Activated CD4-positive, alpha-beta memory T cell treated with anti-CD3 and anti-CD28 coated beads, Interleukin-2, amount 10 ng/mL, durations not matched to agents 7 days and 5 days (primary cell): ENCODE results near the gene RNF144A. TPM values are rescaled to one million over a fixed set of nuclear protein-coding genes. Genes with fewer than 3 reads are reported as not detected.
"Not testable (repeated sequence)": the region's sequence is repeated elsewhere in the genome, so short reads cannot be mapped to it uniquely, and the experiment has no call there.

Source experiments
- CTCF ChIA-PET: fragments of 350-600 bp; sonication (Branson Sonifier 250); formaldehyde crosslinking; loops from one replicate; lab custom pipeline; 2021; ENCODE audit warnings: antibody characterized with exemption, inconsistent platforms; lab: Charles Lee
- POLR2A ChIA-PET: fragments of 350-600 bp; sonication (Branson Sonifier 250); formaldehyde crosslinking; loops from one replicate; lab custom pipeline; 2021; ENCODE audit warnings: antibody characterized with exemption; lab: Charles Lee
- DNase-seq: peaks from one replicate; pipeline ENCODE4 v3.0.0-alpha.2; 2020
- H3K27ac Mint-ChIP-seq: one replicate; pipeline ENCODE4 v1.8.0; 2021; ENCODE audit warnings: mild to moderate bottlenecking, mixed read lengths
- H3K27me3 Mint-ChIP-seq: one replicate; pipeline ENCODE4 v1.8.0; 2021; ENCODE audit warnings: mixed read lengths
- H3K36me3 Mint-ChIP-seq: one replicate; pipeline ENCODE4 v1.8.0; 2021; ENCODE audit warnings: low read depth, mixed read lengths
- H3K4me1 Mint-ChIP-seq: one replicate; pipeline ENCODE4 v1.8.0; 2021; ENCODE audit warnings: mixed read lengths
- H3K4me3 Mint-ChIP-seq: one replicate; pipeline ENCODE4 v1.8.0; 2021; ENCODE audit warnings: mild to moderate bottlenecking, mixed read lengths
- H3K9me3 Mint-ChIP-seq: one replicate; pipeline ENCODE4 v1.8.0; 2021; ENCODE audit warnings: mixed read lengths
- total RNA-seq, 2 experiments: library from RNA; stranded (reverse); gene quantifications; one replicate each; pipeline ENCODE4 v1.2.3, GENCODE V29; 2021

RNF144A gene
- total RNA-seq, 2 experiments from 2014 or later, result 20.0 to 21.0 TPM

DNA sequence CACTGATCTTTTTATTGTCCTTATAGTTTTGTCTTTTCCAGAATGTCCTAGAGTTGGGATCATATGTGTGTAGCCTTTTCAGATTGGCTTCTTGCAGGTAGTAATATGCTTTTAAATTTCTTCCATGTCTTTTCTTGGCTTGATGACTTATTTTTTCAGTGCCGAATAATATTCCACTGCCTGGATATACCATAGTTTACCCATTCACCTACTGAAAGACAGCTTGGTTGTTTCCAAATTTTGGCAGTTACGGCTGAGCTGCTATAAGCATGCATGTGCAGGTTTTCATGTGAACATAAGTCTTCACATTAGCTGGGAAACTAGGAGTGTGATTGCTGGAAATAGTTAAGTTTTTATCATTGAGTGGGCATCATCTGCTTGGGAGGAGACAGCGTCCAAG lies 73.7 kb downstream of the RNF144A start:
- Mint-ChIP-seq H3K4me3 (no peak overlapping the region), H3K27me3 (no peaks in the 10 kb centered on the region), H3K9me3 (peaks cover 5% of the 10 kb centered on the region), H3K27ac (no peak overlapping the region), H3K36me3 (peaks cover 5% of the 10 kb centered on the region), H3K4me1 (no peaks in the 10 kb centered on the region)
- no peak for DNase-seq
- POLR2A ChIA-PET, result no interaction called here
- CTCF ChIA-PET, result no interaction called here

DNA sequence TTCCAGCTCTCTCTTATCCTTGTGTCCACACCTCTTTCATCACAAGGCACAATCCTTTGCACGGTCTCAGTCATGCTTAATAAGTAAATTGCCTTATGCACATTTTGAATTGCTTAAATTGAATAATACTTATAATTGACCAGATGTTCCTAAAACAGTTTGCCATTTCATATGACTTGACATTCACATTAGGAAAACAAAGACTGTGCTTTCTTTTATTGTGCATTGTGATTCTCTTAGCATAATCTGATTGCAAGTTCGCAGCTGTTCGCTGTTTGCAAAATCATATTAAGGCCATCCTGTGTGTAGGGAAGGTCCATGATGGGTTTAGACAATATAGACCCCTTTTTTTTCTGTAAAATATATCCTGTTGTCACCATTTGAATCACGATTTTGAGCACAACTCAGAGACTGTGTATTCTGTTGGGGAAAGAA lies 75.6 kb downstream of the RNF144A start:
- ChIA-PET CTCF (no interaction called here), POLR2A (no interaction called here)
- Mint-ChIP-seq H3K4me3 (no peak overlapping the region), H3K27me3 (no peaks in the 10 kb centered on the region), H3K27ac (no peak overlapping the region), H3K4me1 (no peaks in the 10 kb centered on the region), H3K9me3 (peaks cover 5% of the 10 kb centered on the region), H3K36me3 (peaks cover 5% of the 10 kb centered on the region)
- DNase-seq, result no peak

DNA sequence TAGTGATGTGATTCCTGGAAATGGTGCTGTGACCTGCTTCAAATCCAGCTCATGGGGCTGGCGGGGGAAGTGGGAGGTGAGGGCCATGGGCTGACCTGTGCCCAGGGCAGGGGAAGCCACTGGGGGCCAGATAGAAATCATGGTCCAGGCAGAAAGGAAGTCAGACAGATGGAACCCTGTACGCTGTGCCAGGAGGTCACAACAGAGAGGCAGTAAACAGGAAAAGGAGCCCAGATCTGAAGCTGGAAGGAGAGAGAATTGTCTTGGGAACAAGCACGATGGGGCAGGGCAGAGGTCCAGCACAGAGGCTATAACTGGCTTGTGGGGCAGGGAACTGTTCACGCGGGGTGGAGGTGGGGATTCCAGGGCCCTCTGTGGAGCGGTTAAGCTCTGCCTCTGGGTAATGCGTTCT lies 76.0 kb downstream of the RNF144A start:
- no peak overlapping the region for H3K4me3 Mint-ChIP-seq
- peaks cover 5% of the 10 kb centered on the region for H3K36me3 Mint-ChIP-seq
- H3K9me3 Mint-ChIP-seq, result peaks cover 5% of the 10 kb centered on the region
- H3K4me1 Mint-ChIP-seq, result no peaks in the 10 kb centered on the region
- ChIA-PET CTCF (no interaction called here), POLR2A (no interaction called here)
- no peaks in the 10 kb centered on the region for H3K27me3 Mint-ChIP-seq
- DNase-seq, result no peak
- H3K27ac Mint-ChIP-seq, result no peak overlapping the region

DNA sequence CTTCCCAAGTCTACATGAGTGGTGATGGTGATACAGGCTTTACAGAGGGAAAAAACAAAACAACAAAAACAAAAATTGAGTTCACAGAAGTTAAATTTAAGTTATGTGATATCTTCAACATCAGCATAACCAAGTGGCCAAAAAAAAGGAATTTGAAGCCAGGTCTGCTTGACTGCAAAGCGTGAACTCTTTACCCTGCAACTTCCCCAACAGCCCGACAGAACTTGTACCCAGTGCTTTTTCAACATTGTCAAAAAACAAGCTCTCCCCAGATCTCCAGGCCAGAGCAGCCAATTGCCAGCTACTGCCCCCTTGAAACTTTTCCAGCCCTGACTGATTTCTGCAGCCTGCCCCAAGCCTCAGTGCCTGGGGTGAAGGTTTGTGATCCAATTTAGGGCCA lies 76.7 kb downstream of the RNF144A start:
- ChIA-PET POLR2A (no interaction called here), CTCF (no interaction called here)
- Mint-ChIP-seq H3K36me3 (peaks cover 5% of the 10 kb centered on the region), H3K9me3 (peaks cover 5% of the 10 kb centered on the region), H3K27ac (no peak overlapping the region), H3K27me3 (no peaks in the 10 kb centered on the region), H3K4me3 (no peak overlapping the region), H3K4me1 (no peaks in the 10 kb centered on the region)
- no peak for DNase-seq

DNA sequence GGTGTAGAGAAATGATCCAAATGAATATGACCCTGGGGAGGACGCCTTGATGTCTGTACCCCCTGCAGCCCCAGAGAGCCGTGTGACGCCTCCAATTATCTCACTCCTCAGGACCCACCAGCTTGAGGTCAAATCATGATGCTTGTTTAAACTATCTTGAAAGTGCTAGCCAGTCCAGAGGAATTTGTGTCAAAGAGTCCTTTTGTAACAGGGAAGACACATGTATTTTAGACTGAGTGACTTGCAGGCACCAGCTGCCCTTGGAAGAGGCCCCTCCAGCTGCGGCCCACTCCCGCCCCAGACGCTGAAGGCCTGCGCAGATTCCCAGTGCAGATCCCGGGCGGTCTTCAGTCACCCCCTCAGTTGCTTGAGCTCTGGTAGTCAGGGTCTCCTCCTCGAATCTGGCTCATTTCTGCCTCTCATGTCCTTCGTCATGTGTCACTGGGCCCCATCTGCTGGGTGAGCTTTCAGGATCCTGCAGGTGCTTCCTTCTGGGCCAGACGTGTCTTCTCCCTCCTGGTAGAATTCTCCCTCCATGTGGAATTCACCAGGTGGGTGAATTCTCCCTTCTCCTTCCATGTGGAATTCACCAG lies 77.4 kb downstream of the RNF144A start:
- ChIA-PET CTCF (no interaction called here), POLR2A (no interaction called here)
- H3K4me3 Mint-ChIP-seq, result no peak overlapping the region
- H3K27me3 Mint-ChIP-seq, result no peaks in the 10 kb centered on the region
- peaks cover 5% of the 10 kb centered on the region for H3K9me3 Mint-ChIP-seq
- H3K36me3 Mint-ChIP-seq, result peaks cover 5% of the 10 kb centered on the region
- no peak overlapping the region for H3K27ac Mint-ChIP-seq
- DNase-seq, result no peak
- peaks cover 1% of the 10 kb centered on the region for H3K4me1 Mint-ChIP-seq

DNA sequence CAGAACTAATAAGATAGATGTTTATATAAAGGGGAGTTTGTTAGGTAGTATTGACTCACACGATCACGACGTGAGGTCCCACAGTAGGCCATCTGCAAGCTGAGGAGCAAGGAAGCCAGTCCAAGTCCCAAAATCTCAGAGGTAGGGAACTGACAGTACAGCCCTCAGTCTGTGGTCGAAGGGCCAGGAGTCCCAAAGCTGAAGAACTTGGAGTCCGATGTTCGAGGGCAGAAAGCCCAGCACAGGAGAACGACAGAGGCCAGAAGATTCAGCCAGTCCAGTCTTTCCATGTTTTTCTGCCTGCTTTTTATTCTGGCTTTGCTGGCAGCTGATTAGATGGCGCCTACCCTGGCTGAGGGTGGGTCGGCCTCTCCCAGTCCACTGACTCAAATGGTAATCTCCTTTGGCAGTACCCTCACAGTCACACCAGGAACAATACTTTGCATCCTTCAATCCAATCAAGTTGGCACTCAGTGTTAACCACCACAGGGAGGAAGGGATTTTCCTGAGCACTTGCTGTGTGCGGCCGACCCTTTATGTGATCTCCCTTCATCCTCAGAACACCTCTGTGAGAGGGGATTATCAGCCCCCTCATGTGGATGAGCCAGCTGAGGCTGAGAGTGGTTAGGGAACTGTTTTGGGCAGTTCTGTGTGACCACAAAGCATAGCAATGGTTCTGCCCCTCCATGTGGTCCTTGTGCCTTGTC lies 78.3 kb downstream of the RNF144A start:
- H3K9me3 Mint-ChIP-seq, result peaks cover 5% of the 10 kb centered on the region
- no peak overlapping the region for H3K4me3 Mint-ChIP-seq
- H3K27ac Mint-ChIP-seq, result no peak overlapping the region
- H3K36me3 Mint-ChIP-seq, result peaks cover 4% of the 10 kb centered on the region
- H3K27me3 Mint-ChIP-seq, result no peaks in the 10 kb centered on the region
- peaks cover 1% of the 10 kb centered on the region for H3K4me1 Mint-ChIP-seq
- ChIA-PET CTCF (no interaction called here), POLR2A (no interaction called here)
- DNase-seq, result no peak

DNA sequence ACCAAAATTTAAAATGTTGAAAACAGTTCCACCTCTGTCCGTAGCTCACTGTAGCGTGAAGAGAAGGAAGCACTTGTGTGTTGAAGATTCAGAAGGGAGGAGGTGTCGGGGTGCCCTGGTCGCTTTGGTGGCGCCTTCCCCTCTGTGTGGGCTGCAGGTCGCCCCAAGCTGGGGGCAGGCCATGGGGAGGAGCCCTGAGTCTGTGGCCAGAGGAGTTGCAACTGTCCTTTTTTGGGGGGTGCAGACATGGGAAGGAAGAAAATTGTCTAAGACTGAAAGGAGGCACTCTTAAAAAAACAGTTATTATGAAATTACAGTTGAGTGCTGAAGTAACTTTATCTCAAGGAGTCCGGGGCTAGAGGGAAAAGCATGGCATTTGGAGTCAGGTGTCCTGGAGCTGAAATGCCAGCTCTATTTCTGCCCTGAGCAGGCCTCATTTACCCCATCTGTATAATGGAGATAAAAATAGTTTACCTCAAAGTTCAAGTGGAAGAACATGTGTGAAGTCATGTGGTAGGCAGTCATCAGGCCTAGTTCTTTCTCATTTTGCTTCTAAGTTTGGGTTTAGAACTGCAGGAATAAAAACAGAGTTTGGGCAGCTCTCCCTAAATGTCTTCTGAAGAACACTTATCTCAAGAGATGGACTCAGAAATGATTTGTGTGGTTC lies 82.1 kb downstream of the RNF144A start:
- CTCF ChIA-PET, result no interaction called here
- H3K27ac Mint-ChIP-seq, result no peak overlapping the region
- no peaks in the 10 kb centered on the region for H3K27me3 Mint-ChIP-seq
- H3K4me3 Mint-ChIP-seq, result no peak overlapping the region
- H3K4me1 Mint-ChIP-seq, result peaks cover 3% of the 10 kb centered on the region
- no peak for DNase-seq
- POLR2A ChIA-PET, result no interaction called here
- no peaks in the 10 kb centered on the region for H3K36me3 Mint-ChIP-seq
- no peaks in the 10 kb centered on the region for H3K9me3 Mint-ChIP-seq

DNA sequence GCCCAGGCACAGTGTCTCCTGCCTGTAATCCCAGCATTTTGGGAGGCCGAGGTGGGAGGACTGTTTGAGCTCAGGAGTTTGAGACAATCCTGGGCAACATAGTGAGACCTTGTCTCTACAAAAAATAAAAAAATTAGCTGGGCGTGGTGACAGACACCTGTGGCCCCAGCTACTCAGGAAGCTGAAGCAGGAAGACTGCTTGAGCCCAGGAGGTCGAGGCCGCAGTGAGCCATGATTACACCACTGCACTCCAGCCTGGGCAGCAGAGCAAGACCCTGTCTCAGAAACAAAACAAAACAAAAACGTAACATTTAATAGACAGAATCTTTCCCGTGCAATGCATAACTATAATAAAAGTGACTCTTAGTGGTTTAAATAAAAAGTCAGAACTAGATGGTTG lies 84.2 kb downstream of the RNF144A start:
- H3K27ac Mint-ChIP-seq, H3K9me3 Mint-ChIP-seq, H3K27me3 Mint-ChIP-seq, H3K4me3 Mint-ChIP-seq, H3K4me1 Mint-ChIP-seq, DNase-seq, CTCF ChIA-PET, POLR2A ChIA-PET, H3K36me3 Mint-ChIP-seq: not testable (repeated sequence)

DNA sequence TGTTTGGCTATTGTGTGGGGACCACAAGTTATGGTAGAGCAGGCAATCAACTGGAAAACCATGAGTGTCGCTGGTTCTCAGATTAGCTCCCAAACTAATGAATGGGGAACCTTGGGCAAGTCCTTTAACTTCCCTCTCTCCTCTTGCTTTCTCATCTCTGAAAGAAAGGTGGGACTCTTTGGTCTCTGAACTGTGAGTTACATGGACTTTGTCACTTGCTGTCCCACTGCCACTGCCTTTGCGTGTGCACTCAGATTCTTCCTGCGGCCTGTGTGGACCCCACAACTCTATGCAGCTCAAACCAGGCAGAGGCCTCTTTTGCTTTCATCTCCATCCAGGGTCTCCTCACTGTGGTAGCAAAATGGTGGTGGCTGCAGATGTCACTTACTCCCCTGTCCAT lies 86.7 kb downstream of the RNF144A start:
- no peaks in the 10 kb centered on the region for H3K36me3 Mint-ChIP-seq
- ChIA-PET POLR2A (no interaction called here), CTCF (no interaction called here)
- DNase-seq, result no peak
- no peaks in the 10 kb centered on the region for H3K27me3 Mint-ChIP-seq
- peaks cover 3% of the 10 kb centered on the region for H3K4me1 Mint-ChIP-seq
- H3K27ac Mint-ChIP-seq, result no peak overlapping the region
- no peak overlapping the region for H3K4me3 Mint-ChIP-seq
- no peaks in the 10 kb centered on the region for H3K9me3 Mint-ChIP-seq

DNA sequence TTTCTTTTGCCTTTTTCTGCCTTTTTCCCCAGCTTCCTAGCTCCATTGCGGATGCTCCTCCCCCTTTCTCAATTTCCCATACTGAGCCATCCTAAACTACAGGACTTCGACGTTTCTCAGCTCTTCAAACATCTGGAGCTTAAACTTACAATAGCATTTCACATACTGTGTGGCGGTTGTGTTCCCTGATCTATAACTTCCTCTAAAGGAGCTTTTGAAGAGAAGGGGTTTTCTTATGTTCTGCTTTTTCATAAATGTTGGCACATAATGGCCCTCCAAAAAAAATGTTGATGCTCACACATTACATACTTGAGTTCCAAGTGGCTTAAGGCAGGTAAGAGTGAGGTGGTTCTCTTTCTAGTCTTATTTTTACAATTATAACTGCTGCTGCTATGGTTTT lies 87.4 kb downstream of the RNF144A start:
- H3K9me3 Mint-ChIP-seq, result no peaks in the 10 kb centered on the region
- DNase-seq, result no peak
- CTCF ChIA-PET, result no interaction called here

DNA sequence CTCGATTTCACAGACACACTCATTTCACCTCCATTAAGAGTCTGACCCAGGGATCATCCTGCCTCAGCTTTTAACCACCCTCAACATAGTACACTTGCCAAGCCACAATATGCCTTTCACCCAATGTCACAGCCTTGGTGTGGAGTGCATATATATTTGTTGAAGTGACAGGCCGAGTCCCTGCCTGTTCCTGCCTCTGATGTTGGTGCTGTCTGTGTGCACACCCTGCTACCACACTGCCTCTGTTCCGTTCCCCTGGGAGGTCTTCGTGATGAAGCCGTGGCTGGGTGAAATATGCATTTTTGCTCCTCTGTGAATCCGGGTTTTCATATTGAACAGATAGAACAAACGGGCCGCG lies 90.3 kb downstream of the RNF144A start:
- Mint-ChIP-seq H3K4me3 (no peak overlapping the region), H3K9me3 (no peaks in the 10 kb centered on the region), H3K27me3 (no peaks in the 10 kb centered on the region), H3K27ac (no peak overlapping the region), H3K36me3 (no peaks in the 10 kb centered on the region), H3K4me1 (peaks cover 3% of the 10 kb centered on the region)
- POLR2A ChIA-PET, result no interaction called here
- no peak for DNase-seq
- CTCF ChIA-PET, result no interaction called here

More for the DNA sequence above, 87.4 kb downstream of the RNF144A start:
- H3K4me3 Mint-ChIP-seq, result no peak overlapping the region
- POLR2A ChIA-PET, result no interaction called here
- H3K27me3 Mint-ChIP-seq, result no peaks in the 10 kb centered on the region
- H3K4me1 Mint-ChIP-seq, result peaks cover 2% of the 10 kb centered on the region
- no peak overlapping the region for H3K27ac Mint-ChIP-seq
- H3K36me3 Mint-ChIP-seq, result no peaks in the 10 kb centered on the region

DNA sequence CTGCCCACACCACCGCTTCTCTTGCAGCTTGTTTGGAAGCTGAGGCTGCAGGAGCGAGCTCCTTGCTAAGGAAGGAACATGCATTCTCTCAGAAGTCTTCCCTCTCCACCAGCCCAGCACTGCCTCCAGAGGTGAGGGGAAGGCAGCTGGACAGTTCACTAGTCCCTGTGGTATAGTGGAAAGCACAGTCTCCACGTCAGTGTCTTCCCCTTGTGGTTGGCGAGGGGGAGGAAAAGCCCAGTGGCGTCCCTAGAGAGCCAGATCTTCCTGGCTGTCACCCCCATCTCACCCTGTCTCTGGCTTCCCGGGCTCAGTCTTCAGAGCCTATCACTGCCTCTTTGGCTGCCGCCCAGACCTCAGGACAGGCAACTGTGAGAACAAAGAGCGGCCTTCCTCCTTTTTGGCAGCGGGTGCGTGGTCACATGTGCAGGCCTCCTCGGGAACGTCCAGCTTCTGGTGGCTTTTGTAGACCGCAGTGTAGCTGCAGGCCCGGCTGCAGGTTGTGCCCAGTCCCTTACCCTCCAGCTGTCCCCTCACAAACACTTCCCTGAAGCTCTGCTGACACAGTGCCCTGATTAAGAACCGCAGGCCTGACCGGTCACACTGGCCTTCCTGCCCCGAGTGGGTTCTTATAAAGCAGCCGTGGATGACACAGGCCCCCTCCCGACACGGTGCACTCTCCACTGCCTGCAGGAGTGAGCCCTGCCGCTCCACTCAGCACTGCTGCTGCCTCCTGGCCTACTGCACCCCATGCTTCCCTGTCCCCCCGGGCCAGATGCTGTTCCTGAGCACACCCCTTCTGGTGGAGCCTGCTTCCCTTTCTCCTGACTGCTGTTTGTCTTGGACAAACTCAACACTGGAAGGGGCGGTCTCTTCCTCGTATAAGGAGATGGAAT lies 90.9 kb downstream of the RNF144A start:
- Mint-ChIP-seq H3K9me3 (no peaks in the 10 kb centered on the region), H3K36me3 (no peaks in the 10 kb centered on the region), H3K4me1 (peaks cover 3% of the 10 kb centered on the region), H3K4me3 (no peak overlapping the region), H3K27ac (no peak overlapping the region), H3K27me3 (no peaks in the 10 kb centered on the region)
- DNase-seq, result no peak
- POLR2A ChIA-PET, result no interaction called here
- CTCF ChIA-PET, result no interaction called here
